ENCODE results near the gene DACT1. TPM values are rescaled to one million over a fixed set of nuclear protein-coding genes. Genes with fewer than 3 reads are reported as not detected.

DACT1 gene
- total RNA-seq, 1 donor from 2014 or later = 4.3 TPM

DNA sequence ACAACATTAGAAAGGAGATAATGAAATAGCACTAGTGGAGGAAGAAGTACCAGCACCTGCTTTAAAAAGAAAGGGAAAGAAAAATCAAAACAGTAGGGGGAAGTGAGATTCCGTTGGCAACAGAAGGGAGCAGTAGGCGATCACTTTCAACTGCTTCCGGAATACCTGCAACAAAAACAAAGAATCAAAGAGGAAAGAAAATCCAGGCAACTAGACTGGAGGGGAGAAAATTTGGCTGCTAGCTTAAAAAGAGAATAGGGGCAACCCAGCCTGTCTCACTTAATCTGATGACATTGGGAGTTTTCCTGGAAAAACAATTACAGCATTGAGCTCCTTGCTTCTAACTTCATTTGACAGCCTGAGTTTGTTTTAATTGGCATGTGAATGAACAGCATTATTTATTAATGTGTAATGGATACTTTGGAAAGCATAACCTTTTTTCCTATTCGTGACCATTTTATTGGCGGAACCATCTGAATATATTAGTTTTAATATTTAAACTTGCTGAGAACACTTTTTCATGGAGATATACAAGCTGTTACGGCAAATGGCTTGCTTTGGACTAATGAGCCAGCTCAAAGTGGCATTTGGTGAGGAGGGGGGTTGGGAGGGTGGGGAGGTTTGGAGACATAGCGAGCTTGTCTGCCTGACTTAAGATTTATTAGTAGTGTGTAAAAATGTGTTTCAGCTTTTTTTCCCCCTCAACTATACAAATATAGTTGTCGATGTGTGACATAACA, 2.5 kb upstream of the DACT1 start:
- intact Hi-C loops (cut with micrococcal nuclease) = loop anchor here (5.0 kb wide), 4 partner anchors 38 to 1457 kb away; partner anchors contain the start of genes JKAMP, L3HYPDH and PCNX4

DNA sequence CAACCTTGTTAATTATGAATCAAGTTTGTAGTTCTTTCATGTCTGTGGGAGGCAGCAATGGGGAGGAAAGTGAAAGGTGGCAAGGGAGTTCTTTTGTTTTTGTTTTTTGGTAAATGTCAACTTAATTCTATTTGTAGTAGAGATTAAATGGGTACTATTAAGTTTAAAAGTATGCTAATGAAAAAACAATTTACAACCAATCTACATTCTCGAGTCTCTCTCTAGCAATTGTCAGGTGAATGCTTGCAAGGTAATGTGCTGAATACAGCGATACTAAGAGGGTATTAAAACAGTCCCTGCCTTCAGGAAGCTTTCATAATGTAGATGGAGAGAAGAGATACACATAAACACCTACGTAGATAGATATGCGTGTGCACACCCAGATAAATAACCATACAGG, 1.6 kb upstream of the DACT1 start:
- intact Hi-C loops (cut with micrococcal nuclease) = loop anchor here (2.0 to 5.0 kb wide), 6 partner anchors 39 to 1456 kb away; partner anchors contain the start of genes JKAMP, KIAA0586, L3HYPDH and PCNX4

DNA sequence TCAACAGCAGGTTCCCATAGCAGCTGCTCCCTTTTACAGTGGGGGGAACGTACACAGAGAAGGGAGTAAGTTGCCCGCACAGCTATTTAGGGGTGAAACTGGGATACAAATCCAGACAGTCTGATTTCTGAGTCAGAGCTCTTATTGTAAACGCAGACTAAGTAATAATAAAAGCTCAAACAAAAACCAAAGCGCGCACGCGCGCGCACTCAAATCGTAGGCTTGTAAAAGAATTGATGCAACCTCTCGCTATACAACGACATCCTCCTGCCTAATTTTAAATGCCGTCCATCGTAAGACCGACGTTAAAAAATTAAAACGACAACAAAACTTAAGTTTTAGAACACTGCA, 747 bp upstream of the DACT1 start:
- intact Hi-C loops (cut with micrococcal nuclease) = loop anchor here (1.0 to 5.0 kb wide), 7 partner anchors 40 to 1455 kb away; partner anchors contain the start of genes DAAM1, JKAMP, KIAA0586 and L3HYPDH

DNA sequence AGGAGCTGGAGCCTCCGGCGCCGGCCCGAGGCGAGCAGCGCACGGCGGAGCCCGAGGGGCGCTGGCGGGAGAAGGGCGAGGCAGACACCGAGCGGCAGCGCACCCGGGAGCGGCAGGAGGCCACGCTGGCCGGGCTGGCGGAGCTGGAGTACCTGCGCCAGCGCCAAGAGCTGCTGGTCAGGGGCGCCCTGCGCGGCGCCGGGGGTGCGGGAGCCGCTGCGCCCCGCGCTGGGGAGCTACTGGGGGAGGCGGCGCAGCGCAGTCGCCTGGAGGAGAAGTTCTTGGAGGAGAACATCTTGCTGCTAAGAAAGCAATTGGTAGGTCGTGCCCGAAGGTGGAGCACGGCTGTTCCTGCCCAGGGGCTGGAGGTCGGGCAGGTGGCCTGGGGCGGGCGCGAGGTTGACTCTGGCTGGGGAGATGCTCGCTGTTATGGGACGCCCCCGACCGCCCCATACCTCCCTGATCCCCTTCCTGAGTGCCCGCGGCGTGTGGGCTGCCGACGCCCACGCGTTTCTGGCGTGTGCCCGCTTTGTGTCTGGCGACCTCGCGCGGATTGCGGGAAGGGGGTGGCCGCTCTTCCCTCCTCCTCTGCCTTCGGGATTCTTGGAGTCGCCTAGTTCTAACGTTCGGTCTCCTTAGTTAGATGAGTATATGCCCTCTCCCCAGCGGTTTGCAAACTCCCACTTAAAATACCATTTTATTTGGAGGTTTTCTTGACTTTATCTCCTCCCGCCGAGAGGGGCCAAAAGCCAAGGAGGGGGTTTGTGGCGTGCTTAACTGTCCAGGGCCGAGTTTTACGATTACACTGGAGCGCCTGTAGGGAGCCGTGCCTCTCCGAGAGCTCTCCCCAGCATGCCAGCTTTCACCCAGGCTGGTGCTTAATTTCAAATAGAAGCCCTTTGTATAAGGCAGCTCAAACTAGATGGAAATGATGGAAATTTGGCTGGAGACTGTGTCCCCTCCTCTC, 752 bp downstream of the DACT1 start:
- intact Hi-C loops (cut with micrococcal nuclease) = loop anchor here (1.0 to 5.0 kb wide), 5 partner anchors 41 to 1454 kb away; partner anchors contain the start of genes JKAMP, L3HYPDH and PCNX4

DNA sequence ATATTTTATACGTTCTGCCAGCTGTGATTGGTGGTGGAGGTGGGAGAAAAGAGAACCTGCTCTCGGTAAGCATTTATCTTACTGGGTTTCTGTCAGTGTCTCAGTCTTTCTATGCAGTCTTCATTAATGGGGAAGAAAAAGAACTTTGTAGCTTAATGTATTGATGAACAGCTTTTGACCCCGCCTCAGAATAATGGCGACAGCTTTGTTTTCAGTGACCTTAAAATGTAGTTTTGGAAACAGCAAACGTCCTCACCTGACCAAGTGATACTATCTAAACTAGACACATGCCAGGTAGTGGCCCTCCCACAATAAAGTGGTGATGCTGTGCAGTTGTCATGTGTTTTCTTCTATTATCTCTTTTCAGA, 1.4 kb downstream of the DACT1 start:
- intact Hi-C loops (cut with micrococcal nuclease) = loop anchor here (1.0 to 5.0 kb wide), 5 partner anchors 42 to 1453 kb away; partner anchors contain the start of genes JKAMP, L3HYPDH and PCNX4

DNA sequence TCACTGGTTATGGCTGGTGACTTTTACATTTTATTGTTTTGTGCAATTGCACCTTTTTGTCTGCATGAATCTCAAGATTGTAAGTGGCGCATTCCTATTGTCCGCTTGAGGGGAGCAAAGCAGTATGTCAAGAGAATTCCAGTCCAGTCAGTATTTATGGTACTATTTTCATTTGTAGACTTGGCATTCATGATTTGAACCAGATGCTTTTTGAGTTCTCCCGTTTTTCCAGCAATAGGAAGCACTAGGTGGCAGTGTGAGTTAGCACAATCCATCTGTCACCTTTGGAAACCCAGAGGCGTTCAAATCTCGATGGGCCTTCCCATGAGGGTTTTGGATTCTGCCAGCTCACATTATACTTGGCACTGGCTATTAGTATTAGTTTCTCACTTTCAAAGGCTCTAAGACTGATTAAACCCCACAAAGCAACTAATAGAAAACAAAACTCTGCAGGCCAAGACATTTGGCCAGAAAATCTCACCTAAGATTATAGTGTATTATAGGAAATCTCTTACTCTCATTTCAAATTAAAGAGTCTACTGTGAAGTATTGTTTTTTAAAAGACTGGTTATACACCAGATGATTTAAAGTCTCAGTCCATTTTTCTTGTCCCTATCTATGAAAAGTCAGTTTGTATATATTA, 2.2 kb downstream of the DACT1 start:
- intact Hi-C loops (cut with micrococcal nuclease) = loop anchor here (1.0 to 5.0 kb wide), 5 partner anchors 43 to 1452 kb away; partner anchors contain the start of genes JKAMP, L3HYPDH and PCNX4

DNA sequence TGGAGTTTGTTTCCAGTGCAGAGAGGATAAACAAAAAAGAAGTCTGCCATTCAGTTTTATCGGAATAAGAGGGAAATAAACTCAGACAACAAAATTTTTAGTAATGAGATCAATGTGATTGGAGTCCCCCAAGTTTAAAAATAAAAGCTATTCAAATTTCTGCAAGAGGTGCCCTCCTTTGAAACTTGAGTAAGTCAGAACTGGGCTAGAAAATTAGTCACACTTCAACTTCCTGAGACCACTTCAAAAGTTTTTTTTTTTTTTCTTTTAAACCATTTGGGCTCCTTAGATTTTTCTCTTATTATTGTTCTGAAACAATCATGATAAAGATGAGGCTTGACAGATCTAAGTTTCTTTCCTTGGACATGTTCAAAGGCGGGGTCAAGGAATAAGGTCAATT, 3.2 kb downstream of the DACT1 start:
- intact Hi-C loops (cut with micrococcal nuclease) = no loop called here

DNA sequence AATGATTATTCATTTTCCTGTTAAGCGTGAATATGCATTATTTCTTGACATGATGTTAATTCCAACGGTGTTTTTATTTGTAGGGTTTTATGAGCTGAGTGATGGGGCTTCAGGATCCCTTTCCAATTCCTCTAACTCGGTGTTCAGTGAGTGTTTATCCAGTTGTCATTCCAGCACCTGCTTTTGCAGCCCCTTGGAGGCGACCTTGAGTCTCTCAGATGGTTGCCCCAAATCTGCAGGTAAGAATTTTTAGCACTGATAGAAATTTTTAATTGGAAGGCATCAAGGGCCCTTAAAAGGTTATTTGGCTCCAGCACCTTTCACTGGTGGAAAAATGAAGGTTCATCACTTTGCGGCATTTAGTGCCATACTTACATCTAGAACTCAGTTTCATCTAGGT, 3.7 kb downstream of the DACT1 start:
- intact Hi-C loops (cut with micrococcal nuclease) = no loop called here

DNA sequence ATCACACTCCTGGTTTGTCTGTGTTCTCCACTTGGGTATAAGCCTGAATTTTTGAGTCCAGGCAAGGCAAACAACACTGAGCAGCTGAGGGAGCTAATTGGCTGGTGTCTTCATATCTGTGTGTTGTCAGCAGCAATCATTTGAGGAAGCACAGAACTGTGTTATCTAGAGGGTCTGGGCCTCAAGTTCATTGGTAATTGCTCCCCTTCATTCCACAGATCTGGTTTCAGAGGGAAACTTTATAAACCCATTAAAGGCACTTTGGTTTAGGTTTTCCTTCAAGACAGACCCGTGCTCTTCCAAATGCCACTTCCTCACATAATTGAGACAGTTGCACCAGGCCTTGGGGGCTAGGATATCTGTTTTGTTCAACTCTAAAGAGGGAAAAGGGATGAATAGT, 5.6 kb downstream of the DACT1 start:
- intact Hi-C loops (cut with micrococcal nuclease) = no loop called here

DNA sequence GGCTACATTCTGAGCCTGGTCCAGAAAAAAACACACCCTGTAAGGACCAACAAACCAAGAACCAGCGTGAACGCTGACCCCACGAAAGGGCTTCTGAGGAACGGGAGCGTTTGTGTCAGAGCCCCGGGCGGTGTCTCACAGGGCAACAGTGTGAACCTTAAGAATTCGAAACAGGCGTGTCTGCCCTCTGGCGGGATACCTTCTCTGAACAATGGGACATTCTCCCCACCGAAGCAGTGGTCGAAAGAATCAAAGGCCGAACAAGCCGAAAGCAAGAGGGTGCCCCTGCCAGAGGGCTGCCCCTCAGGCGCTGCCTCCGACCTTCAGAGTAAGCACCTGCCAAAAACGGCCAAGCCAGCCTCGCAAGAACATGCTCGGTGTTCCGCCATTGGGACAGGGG, 7.9 kb downstream of the DACT1 start:
- intact Hi-C loops (cut with micrococcal nuclease) = no loop called here

DNA sequence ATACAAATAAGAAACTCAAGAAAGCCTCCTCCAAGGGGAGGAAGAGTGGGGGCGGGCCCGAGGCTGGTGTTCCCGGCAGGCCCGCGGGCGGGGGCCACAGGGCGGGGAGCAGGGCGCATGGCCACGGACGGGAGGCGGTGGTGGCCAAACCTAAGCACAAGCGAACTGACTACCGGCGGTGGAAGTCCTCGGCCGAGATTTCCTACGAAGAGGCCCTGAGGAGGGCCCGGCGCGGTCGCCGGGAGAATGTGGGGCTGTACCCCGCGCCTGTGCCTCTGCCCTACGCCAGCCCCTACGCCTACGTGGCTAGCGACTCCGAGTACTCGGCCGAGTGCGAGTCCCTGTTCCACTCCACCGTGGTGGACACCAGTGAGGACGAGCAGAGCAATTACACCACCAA, 8.7 kb downstream of the DACT1 start:
- intact Hi-C loops (cut with micrococcal nuclease) = no loop called here

DNA sequence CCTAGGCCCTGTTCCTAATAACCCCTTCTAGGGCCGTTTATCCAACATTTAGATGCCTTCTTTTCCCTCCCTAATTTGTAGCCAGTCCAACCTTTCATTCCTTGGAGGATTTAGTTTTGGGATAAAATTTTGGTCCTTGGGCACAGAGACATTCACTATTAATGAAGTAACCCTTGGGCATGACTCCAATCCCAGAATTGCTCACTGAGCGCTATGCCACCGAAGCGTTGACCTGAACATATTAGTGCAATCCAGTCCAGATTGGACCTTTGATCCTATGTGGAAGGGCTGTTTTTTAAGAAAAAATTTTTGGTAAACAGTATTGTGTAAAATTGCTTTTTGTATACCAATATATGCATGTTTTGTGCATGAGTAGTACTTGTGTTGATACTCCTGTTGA, 10.0 kb downstream of the DACT1 start:
- intact Hi-C loops (cut with micrococcal nuclease) = no loop called here

DNA sequence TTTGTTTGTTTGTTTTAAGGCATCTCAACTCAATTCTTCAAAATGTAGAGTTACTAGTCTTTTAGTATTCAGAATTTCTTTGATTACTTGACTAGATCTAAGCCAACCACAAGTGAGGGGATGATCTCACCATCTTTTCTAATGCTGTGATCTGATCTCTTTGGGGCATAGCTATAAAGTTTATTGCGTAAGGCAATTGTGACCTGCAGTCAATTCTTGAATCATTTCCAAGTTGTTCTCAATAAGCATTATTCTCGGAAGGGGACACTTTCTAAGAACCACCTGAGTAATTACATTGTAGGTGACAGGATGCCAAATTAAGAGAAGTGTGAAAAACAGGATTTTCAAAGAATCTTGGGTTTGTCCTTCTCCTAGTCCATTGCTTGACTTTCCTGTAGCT, 13.1 kb downstream of the DACT1 start:
- intact Hi-C loops (cut with micrococcal nuclease) = no loop called here

DNA sequence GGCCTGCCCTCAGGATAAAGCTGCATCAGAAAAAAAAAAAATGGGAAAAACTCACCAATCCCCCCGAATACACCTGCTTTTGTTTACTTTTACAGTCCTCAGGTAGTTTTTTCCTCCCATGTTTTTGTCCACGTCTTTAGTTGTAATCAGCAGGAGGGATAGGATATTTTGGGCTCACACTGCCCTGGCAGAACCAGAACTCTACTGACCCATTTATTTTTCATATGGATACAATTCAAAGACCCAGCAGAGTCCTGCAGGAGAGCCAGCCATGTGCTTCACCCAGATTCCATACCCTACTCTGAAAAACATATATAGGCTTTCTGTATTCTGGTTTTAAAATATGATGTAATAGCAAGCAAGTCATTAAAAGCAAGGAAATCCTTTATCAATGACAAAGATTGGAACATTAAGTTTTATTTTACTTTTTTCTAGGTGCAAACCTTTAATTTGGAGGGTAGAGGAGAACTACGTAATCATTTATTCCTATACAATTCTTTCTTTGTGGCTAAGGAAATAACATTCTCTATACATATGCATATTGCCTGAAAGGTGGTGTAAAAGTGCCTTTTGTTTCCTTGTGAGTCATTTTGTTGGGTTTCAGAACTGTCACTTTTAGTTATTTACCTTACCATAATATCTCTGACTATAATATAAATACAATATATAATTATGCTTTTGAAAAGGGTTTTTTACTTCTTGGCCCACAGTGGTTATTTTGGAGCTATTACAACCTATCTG, 19.1 kb downstream of the DACT1 start:
- intact Hi-C loops (cut with micrococcal nuclease) = no loop called here

DNA sequence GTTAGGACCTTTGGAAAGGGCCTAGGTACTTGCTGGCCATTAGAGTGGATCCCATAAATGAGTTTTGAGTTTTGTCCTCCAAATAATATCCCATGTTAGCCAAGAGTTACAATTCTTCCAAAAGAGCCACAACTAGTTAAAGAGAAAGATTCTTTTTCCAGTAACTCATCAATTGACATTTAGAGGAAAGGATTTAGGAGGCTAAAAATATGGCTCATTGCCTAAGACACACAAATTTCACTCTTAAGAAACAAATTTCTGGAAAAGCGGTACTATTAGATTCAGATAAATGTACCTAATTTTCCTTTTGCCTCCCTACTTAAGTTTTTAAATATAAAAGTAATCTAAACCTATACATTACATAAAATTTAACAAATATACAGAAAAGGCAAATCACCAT, 21.3 kb downstream of the DACT1 start:
- intact Hi-C loops (cut with micrococcal nuclease) = no loop called here

DNA sequence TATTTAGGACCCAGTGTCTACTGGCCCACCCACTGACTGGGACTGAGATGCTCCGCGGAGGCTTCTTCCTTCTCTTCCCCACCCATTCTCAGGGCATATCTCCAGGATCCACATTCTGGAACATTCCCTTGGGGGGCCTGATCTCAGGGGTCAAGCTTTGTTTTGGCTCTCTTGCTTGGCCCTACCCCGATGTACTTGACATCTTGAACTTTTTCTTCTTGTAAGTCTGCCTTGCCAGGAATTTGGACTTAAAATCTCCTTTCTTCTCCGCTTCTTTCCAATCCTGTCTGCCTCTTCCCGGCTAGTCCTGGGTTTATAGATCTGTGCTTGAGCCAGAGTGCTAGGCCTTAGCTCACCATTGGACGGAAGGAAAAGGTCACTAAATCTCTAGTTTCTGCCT, 22.1 kb downstream of the DACT1 start:
- intact Hi-C loops (cut with micrococcal nuclease) = no loop called here

DNA sequence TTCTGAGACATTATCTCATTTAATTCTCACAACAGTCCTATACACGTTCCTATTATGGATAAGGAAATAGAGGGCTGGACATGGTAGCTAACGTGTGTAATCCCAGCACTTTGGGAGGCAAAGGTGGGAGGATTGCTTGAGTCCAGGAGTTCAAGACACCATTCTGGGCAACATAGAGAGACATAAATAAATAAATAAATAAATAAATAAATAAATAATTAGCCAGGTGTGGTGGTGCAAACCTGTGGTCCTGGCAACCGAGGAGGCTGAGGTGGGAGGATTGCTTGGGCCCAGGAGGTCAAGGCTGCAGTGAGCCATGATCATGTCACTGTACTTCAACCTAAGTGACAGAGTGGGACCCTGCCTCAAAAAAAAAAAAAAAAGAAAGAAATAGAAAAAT, 22.6 kb downstream of the DACT1 start:
- intact Hi-C loops (cut with micrococcal nuclease) = no loop called here

DNA sequence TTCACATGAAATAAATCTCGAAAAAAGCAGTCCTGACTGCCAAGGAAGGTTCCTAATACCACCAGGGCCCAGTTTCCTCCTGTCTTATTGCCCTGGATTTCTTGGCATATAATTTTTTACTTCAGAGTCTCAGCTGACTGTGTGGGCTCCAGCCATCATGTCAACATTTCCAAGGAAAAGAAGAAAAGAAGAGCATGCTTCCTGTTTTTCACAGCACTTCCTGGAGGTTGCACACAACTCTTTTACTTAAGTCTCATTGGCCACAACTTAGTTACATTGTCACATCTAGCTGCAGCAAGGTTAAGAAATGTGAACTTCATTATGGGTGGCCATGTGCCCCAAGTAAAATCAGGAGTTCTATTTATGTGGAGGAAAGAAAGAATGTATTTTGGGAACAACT, 24.3 kb downstream of the DACT1 start:
- intact Hi-C loops (cut with micrococcal nuclease) = no loop called here

DNA sequence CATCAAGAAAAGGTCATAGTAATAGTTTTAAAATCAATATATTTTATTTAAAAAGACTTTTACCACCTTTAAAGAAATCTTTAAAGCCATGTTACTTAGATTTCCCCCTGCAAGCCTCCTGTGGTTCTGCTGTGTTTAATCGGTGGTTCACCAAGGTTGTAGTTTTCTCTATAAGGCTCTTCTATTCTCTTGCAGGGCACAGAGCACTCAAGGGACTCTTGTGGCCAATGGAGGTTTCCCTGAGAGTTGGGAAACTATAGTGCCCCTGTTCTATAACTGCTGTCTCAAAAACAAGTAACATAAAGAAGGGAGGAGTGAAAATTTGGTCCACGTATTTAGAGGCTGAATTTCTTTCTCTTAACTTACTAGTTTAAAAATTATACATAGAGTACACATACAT, 25.0 kb downstream of the DACT1 start:
- intact Hi-C loops (cut with micrococcal nuclease) = no loop called here

DNA sequence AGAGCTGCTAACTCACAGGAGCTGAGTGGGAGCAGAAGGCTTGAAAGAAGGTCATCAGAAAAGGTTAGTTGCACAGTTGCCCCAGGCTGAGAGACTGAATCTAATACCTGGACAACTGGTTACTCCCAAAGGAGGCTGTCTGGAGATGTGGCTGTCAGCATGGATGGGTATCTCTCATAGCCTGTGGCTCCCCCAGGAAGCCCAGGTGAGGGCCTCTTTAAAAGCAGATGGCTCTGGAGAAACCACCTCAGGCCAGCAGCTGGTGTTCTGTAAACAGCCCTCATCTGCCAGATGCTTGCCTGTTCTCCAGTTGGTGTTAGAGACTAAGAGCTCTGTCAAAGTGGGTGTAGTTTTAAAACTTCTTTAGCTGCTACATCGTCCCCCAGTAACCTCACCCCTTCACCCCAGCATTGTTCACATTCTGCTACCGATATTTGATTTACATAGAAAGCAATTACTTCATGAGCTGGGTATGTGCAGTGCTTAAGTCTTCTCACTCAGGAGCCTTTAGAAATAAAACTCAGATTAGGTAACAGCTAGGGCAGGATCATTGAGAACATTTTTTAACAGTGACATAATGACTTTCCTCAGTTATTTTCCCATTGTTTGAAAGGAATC, 25.8 kb downstream of the DACT1 start:
- intact Hi-C loops (cut with micrococcal nuclease) = no loop called here
